ENCODE results near the gene SSH2.

SSH2 gene

DNA sequence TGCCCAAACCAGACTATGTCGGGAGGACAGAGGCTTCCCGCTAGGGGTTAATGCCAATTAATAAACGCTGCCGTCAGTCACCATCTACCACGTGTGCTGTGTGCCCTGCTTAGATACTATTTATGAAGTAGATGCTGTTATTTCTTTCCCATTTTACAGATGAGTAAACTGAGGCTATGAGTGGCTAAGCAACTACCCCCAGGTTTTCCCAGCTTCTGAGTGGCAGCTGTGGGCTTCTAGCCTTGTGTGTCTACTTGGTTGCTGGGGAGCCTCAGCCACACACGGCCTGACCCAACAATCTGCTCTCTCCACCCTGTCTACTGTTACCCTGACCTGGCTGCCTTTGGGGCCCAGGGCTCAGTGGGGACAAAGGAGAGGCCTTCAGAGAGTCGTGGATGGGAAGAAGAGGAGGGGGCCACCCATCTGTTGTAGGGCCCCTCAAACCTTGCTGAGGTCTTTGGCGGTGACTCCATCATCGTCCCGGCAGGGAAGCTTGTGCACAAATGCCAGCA is 347.7 kb downstream of the SSH2 start:
- TF ChIP-seq, protein P1, sequence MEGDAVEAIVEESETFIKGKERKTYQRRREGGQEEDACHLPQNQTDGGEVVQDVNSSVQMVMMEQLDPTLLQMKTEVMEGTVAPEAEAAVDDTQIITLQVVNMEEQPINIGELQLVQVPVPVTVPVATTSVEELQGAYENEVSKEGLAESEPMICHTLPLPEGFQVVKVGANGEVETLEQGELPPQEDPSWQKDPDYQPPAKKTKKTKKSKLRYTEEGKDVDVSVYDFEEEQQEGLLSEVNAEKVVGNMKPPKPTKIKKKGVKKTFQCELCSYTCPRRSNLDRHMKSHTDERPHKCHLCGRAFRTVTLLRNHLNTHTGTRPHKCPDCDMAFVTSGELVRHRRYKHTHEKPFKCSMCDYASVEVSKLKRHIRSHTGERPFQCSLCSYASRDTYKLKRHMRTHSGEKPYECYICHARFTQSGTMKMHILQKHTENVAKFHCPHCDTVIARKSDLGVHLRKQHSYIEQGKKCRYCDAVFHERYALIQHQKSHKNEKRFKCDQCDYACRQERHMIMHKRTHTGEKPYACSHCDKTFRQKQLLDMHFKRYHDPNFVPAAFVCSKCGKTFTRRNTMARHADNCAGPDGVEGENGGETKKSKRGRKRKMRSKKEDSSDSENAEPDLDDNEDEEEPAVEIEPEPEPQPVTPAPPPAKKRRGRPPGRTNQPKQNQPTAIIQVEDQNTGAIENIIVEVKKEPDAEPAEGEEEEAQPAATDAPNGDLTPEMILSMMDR (IDR thresholded peaks at IDR 0.05; ENCODE audit: low read length, missing control alignments): no peak
- DNase-seq (ENCODE audit: low read depth): no peak
- H3K4me3 ChIP-seq (replicated peaks; ENCODE audit: low read depth, low read length): no peak overlapping the region

DNA sequence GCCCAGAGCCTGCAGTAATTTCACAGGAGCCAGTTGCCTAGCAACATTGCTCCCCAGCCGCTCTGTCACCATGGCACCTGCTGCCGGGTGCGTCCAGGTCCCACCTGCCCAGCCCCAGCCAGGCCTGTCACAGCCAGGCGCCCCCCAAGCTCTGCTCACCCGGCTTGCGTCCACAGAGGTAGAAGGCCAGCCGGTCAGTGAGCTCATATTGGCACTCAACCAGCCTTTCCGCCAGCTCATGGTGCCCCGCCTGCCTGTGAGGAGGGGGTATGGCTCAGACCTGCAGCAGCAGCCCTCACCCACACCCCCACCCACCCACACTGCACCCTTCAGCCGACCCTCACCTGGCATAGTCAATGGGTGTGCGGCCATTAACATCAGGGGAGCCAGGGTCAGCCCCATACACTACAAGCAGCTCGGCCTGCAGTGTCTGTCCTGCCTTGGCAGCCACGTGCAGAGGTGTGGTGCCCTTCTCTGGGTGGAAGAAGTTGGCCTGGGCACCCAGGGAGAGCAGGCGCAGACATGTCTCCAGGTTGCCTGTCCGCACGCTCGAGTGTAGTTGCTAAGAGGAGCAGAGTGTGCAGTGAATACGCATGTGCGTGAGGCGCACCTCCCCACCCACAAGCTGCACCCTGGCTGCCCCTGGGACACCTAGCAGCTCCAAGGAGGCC is 348.3 kb downstream of the SSH2 start:
- no peak for DNase-seq (ENCODE audit: low read depth)
- H3K4me3 ChIP-seq (replicated peaks; ENCODE audit: low read depth, low read length): no peak overlapping the region
- TF ChIP-seq, protein P1 (IDR thresholded peaks at IDR 0.05; ENCODE audit: low read length, missing control alignments): no peak

DNA sequence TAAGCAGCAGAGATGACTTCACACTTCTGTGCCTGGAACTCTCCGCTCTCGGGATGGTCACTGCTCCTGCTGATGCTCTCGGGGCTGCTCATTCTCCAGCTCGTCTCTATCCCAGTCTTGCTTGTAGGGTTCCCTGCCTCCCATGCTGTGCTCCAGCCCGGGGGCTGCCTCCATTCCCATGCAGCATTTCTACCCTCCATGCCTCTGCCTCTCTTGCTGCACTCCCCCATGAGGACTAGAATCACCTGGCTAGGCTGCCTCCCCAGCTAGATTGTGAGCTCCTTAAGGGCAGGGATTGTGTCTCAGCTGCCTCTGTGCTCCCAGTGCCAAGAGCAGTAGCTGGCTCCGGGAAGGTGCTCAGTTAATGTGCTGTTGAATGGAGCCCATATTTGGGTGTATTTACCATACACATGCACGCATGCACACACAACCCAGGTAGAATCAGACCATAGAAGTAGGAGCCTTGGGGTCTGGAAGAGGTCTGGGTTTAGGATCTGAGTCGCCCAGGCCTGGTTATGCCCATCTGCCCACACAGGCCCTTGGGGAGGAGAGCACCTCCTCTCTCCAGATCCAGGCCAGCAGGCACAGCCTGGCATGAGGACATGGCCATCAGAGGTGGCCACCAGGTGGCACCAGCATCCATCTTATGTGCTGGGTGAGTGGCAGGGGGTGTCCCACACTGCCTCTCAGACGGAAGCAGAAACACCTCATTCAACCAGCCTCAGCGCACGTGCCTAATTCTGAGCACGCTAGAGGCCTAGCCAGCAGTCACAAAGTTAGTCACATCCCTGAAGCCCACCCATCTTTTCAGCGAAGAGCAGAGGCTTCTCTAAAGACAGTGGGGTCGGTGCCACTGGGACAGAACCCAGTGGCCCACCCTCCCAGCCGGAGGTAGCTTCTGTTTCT is 349.9 kb downstream of the SSH2 start:
- no peak overlapping the region for H3K4me3 ChIP-seq (replicated peaks; ENCODE audit: low read depth, low read length)
- DNase-seq (ENCODE audit: low read depth): peak; percentile 83
- TF ChIP-seq, protein P1 (IDR thresholded peaks at IDR 0.05; ENCODE audit: low read length, missing control alignments): peak; percentile 88

DNA sequence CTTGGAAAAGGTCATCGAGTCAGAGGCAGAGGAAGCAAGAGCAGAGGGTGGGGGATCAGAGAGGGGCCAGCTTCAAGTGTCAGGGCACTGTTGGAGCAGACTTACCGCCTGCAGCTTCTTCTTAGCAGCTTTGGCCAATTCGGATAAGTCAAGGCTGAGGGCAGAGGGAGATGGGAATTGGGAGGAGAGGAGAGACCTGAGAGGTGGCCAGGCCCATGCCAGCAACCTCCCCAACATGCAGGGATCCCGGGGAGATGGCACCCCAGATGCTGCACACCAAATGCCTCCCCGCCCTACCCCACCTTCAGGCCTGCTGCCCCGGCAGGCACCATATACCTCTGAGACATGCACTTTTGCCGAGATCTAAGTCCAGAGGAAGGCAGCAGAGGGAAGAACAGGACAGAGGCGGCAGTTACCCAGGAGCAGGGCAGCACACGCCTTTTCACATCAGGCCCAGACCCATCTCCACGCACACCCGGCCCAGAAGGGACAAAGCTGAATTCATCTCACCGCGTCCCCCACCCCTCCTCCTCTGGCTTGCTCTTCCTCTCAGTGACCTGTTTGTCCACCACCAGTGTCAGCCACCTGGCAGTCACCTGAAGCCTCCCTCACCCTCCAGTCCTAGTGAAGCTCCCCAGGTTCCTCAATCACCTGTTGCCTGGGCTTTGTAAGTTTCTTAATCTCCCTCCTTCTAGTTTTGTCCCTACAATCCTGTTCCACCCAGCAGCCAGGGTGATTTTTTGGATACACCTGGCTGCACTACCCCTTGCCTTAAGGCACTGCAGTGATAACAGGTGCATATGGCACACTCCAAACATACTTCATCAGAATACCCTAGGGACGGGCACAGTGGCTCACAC is 351.2 kb downstream of the SSH2 start:
- TF ChIP-seq, protein P1 (IDR thresholded peaks at IDR 0.05; ENCODE audit: low read length, missing control alignments): no peak
- no peak overlapping the region for H3K4me3 ChIP-seq (replicated peaks; ENCODE audit: low read depth, low read length)
- DNase-seq (ENCODE audit: low read depth): no peak

DNA sequence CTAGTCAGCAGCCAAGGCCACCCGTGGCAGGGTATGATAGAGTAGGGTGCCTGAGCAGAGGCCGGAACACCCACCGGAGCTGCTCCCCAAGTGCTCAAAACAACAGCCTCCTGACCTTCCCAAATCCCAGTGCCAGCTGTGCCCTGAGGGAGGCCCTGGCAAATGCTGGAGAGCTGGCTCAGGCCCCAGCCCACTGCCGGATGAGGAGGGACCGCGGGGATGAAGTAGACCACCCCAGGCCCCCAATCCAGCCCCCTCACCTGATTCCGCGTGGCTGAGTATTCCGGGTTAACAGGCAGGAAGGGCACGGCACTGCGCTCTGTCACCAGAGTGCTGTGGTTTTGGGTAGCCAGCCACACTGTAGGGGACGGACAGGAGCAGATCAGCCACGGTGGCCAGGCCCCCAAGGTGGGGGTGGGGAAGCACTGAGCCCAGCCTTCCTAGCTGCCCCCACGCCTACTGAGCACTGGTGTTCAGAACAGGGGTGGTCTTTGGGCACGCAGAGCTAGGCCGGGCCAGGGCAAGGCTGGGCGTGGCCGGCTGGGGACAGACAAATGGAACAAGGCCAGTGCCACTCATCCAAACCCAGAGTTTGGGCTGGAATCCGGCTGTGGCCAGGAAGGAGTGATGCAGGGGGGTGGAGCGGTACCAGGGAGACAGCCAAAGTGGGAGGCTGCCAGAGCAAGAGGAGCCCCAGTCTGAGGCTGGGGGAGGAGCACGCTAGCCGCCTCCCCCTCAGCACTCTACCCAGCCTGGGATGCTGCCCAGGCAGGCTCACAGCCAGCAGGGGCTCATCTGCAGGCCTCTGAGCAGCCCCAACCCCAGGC is 352.4 kb downstream of the SSH2 start:
- TF ChIP-seq, protein P1 (IDR thresholded peaks at IDR 0.05; ENCODE audit: low read length, missing control alignments): no peak
- H3K4me3 ChIP-seq (replicated peaks; ENCODE audit: low read depth, low read length): no peak overlapping the region
- DNase-seq (ENCODE audit: low read depth): peak; percentile 48

DNA sequence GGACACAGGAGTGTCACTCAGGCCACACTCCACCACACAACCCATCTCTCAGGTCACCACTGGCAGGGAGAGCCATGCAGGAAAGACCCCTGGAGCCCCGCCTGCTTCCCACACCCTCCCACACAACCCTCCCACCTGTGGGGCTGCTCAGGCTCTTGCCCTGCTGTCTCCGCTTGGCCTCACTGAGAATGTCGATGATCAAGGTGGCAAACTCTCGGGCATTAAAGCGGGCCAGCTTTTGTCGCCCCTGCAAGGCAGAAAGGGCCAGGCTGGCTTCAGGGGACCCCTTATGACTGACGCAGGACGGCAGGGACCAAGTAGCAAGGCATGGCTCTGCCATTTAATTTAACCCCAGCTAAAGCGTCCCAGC is 353.0 kb downstream of the SSH2 start:
- H3K4me3 ChIP-seq (replicated peaks; ENCODE audit: low read depth, low read length): no peak overlapping the region
- TF ChIP-seq, protein P1 (IDR thresholded peaks at IDR 0.05; ENCODE audit: low read length, missing control alignments): no peak
- no peak for DNase-seq (ENCODE audit: low read depth)

Measured in fibroblast of pulmonary artery (primary cell).